SH-SY5Y (cell line): ENCODE results near the gene SLC35A3.

Experiments used
- GATA2 ChIP-seq: IDR thresholded peaks from 2 replicates; pipeline ENCODE4 v1.6.1; 2011; ENCODE audit warnings: mild to moderate bottlenecking, low read depth, low read length
- GATA3 ChIP-seq: IDR thresholded peaks from 2 replicates; pipeline ENCODE4 v1.6.1; 2011; ENCODE audit warnings: low read depth, mild to moderate bottlenecking, low read length, moderate library complexity

DNA sequence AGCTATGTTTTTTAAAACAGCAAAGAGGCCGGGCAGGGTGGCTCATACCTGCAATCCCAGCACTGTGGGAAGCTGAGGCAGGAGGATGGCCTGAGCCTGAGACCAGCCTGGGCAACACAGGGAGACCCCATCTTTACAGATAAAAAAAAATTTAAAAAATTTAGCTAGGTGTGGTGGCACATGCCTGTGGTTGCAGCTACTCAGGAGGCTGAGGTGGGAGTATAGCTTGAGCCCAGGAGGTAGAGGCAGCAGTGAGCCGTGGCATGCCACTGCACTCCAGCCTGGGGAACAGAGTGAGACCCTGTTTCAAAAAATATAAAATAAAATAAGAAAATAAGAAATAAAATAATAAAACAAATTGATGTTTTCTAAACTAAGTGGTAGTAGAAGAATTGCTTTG lies 8.4 kb downstream of the SLC35A3 start:
- TF ChIP-seq GATA3: no peak
- no peak for TF ChIP-seq GATA2
